Measurements from ENCODE around the gene AQP6. TPM values are rescaled to one million over a fixed set of nuclear protein-coding genes. Genes with fewer than 3 reads are reported as not detected.
A peak's percentile ranks its signal among the peaks of the same experiment; 100 is the strongest.

Gene AQP6
- total RNA-seq, 6 donors from 2014 or later: 0.06 to 0.39 (median 0.24) TPM; not detected in 2

GRCh38 chr12:50006280-50006679, 33.5 kb downstream of the AQP6 start:
- peaks cover 0 to 11% (median 0%) of the 10 kb centered on the region in 4 donors for H3K4me1 ChIP-seq
- no peaks in the 10 kb centered on the region for H3K9me3 ChIP-seq
- ATAC-seq (ENCODE audit: low FRiP score in 2 of 2): no peak
- 92 to 96% methylated on average over 7 of the region's 7 CpGs for WGBS, 2 donors
- TF ChIP-seq, protein P1, sequence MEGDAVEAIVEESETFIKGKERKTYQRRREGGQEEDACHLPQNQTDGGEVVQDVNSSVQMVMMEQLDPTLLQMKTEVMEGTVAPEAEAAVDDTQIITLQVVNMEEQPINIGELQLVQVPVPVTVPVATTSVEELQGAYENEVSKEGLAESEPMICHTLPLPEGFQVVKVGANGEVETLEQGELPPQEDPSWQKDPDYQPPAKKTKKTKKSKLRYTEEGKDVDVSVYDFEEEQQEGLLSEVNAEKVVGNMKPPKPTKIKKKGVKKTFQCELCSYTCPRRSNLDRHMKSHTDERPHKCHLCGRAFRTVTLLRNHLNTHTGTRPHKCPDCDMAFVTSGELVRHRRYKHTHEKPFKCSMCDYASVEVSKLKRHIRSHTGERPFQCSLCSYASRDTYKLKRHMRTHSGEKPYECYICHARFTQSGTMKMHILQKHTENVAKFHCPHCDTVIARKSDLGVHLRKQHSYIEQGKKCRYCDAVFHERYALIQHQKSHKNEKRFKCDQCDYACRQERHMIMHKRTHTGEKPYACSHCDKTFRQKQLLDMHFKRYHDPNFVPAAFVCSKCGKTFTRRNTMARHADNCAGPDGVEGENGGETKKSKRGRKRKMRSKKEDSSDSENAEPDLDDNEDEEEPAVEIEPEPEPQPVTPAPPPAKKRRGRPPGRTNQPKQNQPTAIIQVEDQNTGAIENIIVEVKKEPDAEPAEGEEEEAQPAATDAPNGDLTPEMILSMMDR (IDR thresholded peaks at IDR 0.05): no peak
- TF ChIP-seq POLR2AphosphoS5 (IDR thresholded peaks at IDR 0.05) (no peak), POLR2A (IDR thresholded peaks at IDR 0.05) (no peak), EP300 (IDR thresholded peaks at IDR 0.05) (no peak)
- no peak for DNase-seq
- H3K27ac ChIP-seq: no peak overlapping the region
- H3K36me3 ChIP-seq: peaks cover 0 to 13% (median 1%) of the 10 kb centered on the region in 4 donors
- H3K4me3 ChIP-seq: no peak overlapping the region
- H3K27me3 ChIP-seq: no peaks in the 10 kb centered on the region

DNA sequence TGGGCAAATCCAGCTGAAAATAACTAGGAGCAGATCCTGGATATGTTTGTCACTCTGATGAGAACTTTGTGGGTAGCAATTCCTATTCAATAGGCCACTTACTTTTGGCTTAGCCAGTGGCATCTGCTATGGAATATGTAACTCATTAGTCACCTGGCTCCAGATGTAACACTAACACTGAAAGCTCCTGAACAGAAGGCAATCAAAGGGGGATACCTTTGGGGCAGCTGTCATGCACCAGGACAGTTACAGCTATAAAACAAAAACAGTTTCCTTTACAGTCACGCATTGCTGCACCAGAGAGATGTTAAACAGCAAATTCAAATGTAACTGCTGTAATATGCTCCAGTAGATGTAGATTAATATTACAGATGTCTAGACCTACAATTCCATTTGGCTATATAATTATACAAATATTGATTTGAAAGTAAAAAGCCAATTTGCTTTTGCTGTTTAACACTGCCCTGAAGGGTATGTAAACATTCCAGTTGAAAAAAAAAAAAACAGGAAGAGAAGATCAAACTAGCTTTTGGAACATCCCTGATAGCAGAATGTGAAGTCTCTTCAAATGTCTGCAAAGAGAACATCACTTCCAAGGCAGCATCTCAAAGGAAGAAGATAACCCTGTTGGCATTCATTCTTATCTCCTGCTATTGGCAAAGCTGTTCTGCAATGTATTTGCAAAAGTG, 34.2 kb downstream of the AQP6 start:
- ATAC-seq (ENCODE audit: low FRiP score in 2 of 2) (no peak), DNase-seq (no peak)
- no peaks in the 10 kb centered on the region for H3K9me3 ChIP-seq
- TF ChIP-seq POLR2AphosphoS5 (IDR thresholded peaks at IDR 0.05) (no peak), POLR2A (IDR thresholded peaks at IDR 0.05) (no peak), EP300 (IDR thresholded peaks at IDR 0.05) (no peak)
- TF ChIP-seq, protein P1 (IDR thresholded peaks at IDR 0.05): no peak
- no peaks in the 10 kb centered on the region for H3K27me3 ChIP-seq
- no peak overlapping the region for H3K4me3 ChIP-seq
- peaks cover 0 to 11% (median 0%) of the 10 kb centered on the region in 4 donors for H3K4me1 ChIP-seq
- H3K36me3 ChIP-seq: peaks cover 0 to 13% (median 1%) of the 10 kb centered on the region in 4 donors
- WGBS, 2 donors: 73 to 83% methylated on average over 1 of the region's 1 CpG
- no peak overlapping the region for H3K27ac ChIP-seq

GRCh38 chr12:50013361-50014147, 40.8 kb downstream of the AQP6 start:
- peaks cover 4 to 29% (median 12%) of the 10 kb centered on the region in 4 donors for H3K4me1 ChIP-seq
- TF ChIP-seq, protein P1 (IDR thresholded peaks at IDR 0.05): no peak
- TF ChIP-seq POLR2AphosphoS5 (IDR thresholded peaks at IDR 0.05) (no peak), EP300 (IDR thresholded peaks at IDR 0.05) (no peak), POLR2A (IDR thresholded peaks at IDR 0.05) (no peak)
- H3K27me3 ChIP-seq: no peaks in the 10 kb centered on the region
- H3K4me3 ChIP-seq: no peak overlapping the region
- ATAC-seq (ENCODE audit: low FRiP score in 2 of 2) (no peak), DNase-seq (no peak)
- WGBS, 2 donors: 88 to 97% methylated on average over 2 of the region's 2 CpGs
- peaks cover 0 to 2% (median 0%) of the 10 kb centered on the region in 4 donors for H3K36me3 ChIP-seq
- H3K27ac ChIP-seq: peak overlapping the region in 1 of 4 donors; percentile 30
- H3K9me3 ChIP-seq: no peaks in the 10 kb centered on the region

DNA sequence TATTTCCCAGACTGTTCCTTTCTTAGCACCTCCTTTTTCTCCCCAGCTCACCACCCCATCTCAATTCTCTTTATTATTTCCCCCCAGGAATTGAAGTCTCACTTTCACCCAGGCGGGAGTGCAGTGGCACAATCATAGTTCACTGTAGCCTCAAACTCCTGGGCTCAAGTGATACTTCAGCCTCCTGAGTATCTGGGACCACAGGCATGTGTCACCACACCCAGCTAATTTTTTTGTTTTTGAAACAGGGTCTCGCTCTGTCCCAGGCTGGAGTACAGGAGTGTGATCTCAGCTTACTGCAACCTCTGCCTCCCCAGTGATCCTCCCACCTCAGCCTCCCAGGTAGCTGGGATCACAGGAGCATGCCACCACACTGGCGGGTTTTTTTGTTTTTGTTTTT, 41.6 kb downstream of the AQP6 start:
- DNase-seq (peak in 1 of 2 donors; percentile 52), ATAC-seq (ENCODE audit: low FRiP score in 2 of 2) (peak in 1 of 2 donors; percentile 37)
- Histone ChIP-seq H3K4me1 (peaks cover 7 to 30% (median 12%) of the 10 kb centered on the region in 4 donors), H3K36me3 (peaks cover 0 to 2% (median 0%) of the 10 kb centered on the region in 4 donors), H3K27ac (no peak overlapping the region), H3K9me3 (no peaks in the 10 kb centered on the region), H3K27me3 (no peaks in the 10 kb centered on the region), H3K4me3 (no peak overlapping the region)
- TF ChIP-seq EP300 (IDR thresholded peaks at IDR 0.05): no peak
- TF ChIP-seq POLR2A (IDR thresholded peaks at IDR 0.05): no peak
- TF ChIP-seq, protein P1 (IDR thresholded peaks at IDR 0.05): no peak
- TF ChIP-seq POLR2AphosphoS5 (IDR thresholded peaks at IDR 0.05): no peak
- 82 to 89% methylated on average over 3 of the region's 3 CpGs for WGBS, 2 donors
